ENCODE data around the gene HRG. TPM values are rescaled to one million over a fixed set of nuclear protein-coding genes. Genes with fewer than 3 reads are reported as not detected.

The HRG gene
- total RNA-seq, 1 experiment from 2014 or later: not detected

GRCh38 chr3:186637686-186638085 is 28.1 kb upstream of the HRG start:
- Histone ChIP-seq H3K4me2 (ENCODE audit: insufficient read depth, insufficient read length, low read length) (no peak overlapping the region), H3K23me2 (ENCODE audit: insufficient read length, low read depth, low read length, poor library complexity, severe bottlenecking) (no peaks in the 10 kb centered on the region), H4K8ac (replicated peaks; ENCODE audit: insufficient read length, low read depth, low read length) (no peak overlapping the region), H3K4me1 (ENCODE audit: insufficient read depth, low read length) (no peaks in the 10 kb centered on the region), H2BK120ac (ENCODE audit: low read depth, low read length, poor library complexity, severe bottlenecking) (no peak overlapping the region), H3K9ac (ENCODE audit: extremely low read depth, insufficient read length, low read length) (no peak overlapping the region), H3K56ac (ENCODE audit: insufficient read length, low read depth, low read length) (no peak overlapping the region), H2BK15ac (ENCODE audit: low read depth, low read length) (no peak overlapping the region), H2AFZ (ENCODE audit: low read length) (no peak overlapping the region), H3K18ac (ENCODE audit: insufficient read length, low read depth, low read length) (no peak overlapping the region), H3K9me3 (ENCODE audit: control insufficient read depth, low read depth, low read length) (no peaks in the 10 kb centered on the region), H4K5ac (ENCODE audit: insufficient read length, low read depth, low read length) (no peak overlapping the region), H3K79me1 (ENCODE audit: insufficient read depth, low read depth, low read length, poor library complexity, severe bottlenecking) (no peaks in the 10 kb centered on the region), H4K91ac (ENCODE audit: insufficient read length, low read depth, low read length) (no peak overlapping the region), H2BK12ac (ENCODE audit: insufficient read length, low read depth, low read length) (no peak overlapping the region), H2BK5ac (ENCODE audit: insufficient read length, low read length) (no peak overlapping the region), H3K79me2 (ENCODE audit: insufficient read depth, low read length) (no peaks in the 10 kb centered on the region), H3K27me3 (ENCODE audit: insufficient read depth, low read length) (no peaks in the 10 kb centered on the region), H3T11ph (ENCODE audit: low read length) (no peak overlapping the region), H2BK20ac (ENCODE audit: low read depth, low read length, poor library complexity, severe bottlenecking) (no peak overlapping the region), H2AK5ac (ENCODE audit: insufficient read length, low read length) (no peak overlapping the region), H3K14ac (ENCODE audit: insufficient read depth, low read length) (no peak overlapping the region), H3K23ac (ENCODE audit: insufficient read length, low read depth, low read length) (no peak overlapping the region), H3K4ac (ENCODE audit: low read depth, low read length) (no peak overlapping the region), H3K27ac (ENCODE audit: insufficient read length, low read depth, low read length) (no peak overlapping the region), H4K20me1 (ENCODE audit: control insufficient read depth, insufficient read depth, insufficient read length) (no peaks in the 10 kb centered on the region)
- no peaks in the 10 kb centered on the region for H3K9me3 Mint-ChIP-seq
- no peak overlapping the region for H3K4me3 Mint-ChIP-seq
- H3K27me3 Mint-ChIP-seq (ENCODE audit: low read depth): peaks cover 2% of the 10 kb centered on the region; the same call in 1 of the 2 replicates
- H3K27ac Mint-ChIP-seq: no peak overlapping the region
- H3K4me1 Mint-ChIP-seq: peaks cover 10 to 17% of the 10 kb centered on the region in 2 experiments
- WGBS (ENCODE audit: extremely low coverage, insufficient read length, low lambda C conversion rate): no CpG with 5 or more reads among the region's 3 CpGs
- no peak for TF ChIP-seq CTCF (conservative IDR thresholded peaks at IDR 0.05)
- DNase-seq: no peak
- no peaks in the 10 kb centered on the region for H3K36me3 Mint-ChIP-seq (ENCODE audit: insufficient read depth in 1 of 3, low read depth in 3 of 3)

All from H9 (cell line).